ENCODE results near the gene IPO8.

DNA sequence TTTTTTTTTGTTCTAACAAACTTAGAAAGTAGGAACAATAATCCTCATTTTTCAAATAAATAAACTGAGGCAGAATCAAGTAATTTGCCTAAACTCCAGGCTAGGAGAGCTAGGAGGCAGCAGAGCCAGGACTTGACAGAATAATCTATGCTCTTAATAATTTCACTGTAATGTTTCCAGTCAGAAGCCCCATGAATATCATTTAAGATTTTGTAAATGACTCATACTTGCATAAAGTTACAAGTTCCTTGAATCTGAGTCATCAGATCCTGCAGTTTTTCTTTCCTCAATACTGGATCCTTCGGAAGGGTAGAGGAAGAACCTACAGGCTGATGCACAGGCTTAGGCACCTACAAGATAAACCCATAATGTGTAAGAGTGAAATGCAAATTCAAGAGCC is 30.1 kb upstream of the IPO8 start:
- no peak for TF ChIP-seq ZFP3 (CRISPR knock-in tag; IDR thresholded peaks at IDR 0.05)
- no peak for TF ChIP-seq OSR1 (CRISPR knock-in tag; IDR thresholded peaks at IDR 0.05)
- TF ChIP-seq, protein P1, sequence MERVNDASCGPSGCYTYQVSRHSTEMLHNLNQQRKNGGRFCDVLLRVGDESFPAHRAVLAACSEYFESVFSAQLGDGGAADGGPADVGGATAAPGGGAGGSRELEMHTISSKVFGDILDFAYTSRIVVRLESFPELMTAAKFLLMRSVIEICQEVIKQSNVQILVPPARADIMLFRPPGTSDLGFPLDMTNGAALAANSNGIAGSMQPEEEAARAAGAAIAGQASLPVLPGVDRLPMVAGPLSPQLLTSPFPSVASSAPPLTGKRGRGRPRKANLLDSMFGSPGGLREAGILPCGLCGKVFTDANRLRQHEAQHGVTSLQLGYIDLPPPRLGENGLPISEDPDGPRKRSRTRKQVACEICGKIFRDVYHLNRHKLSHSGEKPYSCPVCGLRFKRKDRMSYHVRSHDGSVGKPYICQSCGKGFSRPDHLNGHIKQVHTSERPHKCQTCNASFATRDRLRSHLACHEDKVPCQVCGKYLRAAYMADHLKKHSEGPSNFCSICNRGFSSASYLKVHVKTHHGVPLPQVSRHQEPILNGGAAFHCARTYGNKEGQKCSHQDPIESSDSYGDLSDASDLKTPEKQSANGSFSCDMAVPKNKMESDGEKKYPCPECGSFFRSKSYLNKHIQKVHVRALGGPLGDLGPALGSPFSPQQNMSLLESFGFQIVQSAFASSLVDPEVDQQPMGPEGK (CRISPR knock-in tag; IDR thresholded peaks at IDR 0.05; ENCODE audit: borderline replicate concordance) = no peak
- TF ChIP-seq RARB (CRISPR knock-in tag; IDR thresholded peaks at IDR 0.05) = no peak
